Measurements from ENCODE around the gene ZNF3. TPM values are rescaled to one million over a fixed set of nuclear protein-coding genes. Genes with fewer than 3 reads are reported as not detected.
A peak's percentile ranks its signal among the peaks of the same experiment; 100 is the strongest.

The ZNF3 gene
- polyA plus RNA-seq, 5 donors: 38.7 to 54.7 (median 48.2) TPM

DNA sequence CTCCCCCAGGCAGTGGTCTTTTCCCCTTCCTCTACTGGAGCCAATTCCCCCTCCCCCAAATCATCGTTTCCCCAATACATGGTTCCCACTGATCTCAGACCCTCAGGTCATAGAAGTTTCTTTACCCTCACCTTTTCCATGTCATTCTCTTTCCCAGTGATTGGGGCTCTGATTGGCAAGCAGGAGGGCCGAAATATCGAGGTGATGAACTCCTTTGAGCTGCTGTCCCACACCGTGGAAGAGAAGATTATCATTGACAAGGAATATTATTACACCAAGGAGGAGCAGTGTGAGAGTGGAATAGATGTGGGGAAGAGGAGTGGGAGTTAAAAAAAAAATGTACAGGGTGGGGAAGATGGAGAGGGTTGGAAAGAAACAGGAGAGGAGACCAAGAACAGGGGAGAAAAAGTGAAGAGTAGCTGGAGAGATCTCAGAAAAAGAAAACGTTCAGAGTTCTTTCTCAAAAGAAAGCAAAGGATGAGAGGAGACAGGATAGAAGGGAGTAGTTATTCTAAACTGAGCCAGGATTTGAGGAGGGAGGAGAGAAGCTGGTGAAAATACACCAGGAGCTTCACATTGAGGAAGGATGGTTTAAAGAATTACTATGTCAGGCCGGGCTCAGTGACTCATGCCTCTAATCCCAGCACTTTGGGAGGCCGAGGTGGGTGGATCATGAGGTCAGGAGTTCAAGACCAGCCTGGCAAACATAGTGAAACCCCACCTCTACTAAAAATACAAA is 8.1 kb upstream of the ZNF3 start:
- DNase-seq: no peak

DNA sequence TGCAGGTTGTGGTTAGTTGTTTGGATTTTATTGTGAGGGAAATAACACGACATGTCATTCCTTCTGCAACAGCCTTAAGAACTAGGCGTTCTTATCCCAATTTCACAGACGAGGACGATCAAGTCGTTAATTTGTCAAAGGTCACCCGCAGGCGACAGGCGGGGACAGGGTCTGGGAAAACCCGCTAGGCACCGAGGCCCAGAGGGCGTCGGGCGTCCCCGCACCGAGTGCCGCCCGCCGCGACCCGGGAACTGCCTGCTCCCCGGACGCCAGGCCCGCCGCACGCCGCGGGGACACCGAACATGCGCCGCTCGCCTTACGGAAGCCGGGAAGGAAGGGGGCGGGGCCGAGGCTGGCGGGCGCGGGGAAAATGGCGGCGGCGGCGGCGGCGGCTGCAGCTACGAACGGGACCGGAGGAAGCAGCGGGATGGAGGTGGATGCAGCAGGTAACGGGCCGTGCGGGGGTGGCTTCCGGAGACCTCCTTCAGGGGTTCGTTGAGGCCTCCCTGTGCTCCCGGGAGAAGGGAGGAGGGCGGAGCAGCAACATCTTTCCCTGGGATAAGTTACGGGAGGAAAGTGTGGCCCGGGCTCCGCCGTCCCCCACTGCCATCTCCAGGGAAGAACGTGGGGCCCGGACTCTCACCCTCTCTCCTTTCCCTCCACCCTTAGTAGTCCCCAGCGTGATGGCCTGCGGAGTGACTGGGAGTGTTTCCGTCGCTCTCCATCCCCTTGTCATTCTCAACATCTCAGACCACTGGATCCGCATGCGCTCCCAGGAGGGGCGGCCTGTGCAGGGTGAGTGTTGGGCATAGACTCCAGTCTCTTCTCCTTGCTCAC is 7.3 kb upstream of the ZNF3 start, which contains the start of gene COPS6:
Gene COPS6 (plus strand): TSS at position 349 of the 837 bp plus-strand sequence. CDS start 22 bp downstream, at position 371.
- peak; percentile 68 to 77 for DNase-seq

DNA sequence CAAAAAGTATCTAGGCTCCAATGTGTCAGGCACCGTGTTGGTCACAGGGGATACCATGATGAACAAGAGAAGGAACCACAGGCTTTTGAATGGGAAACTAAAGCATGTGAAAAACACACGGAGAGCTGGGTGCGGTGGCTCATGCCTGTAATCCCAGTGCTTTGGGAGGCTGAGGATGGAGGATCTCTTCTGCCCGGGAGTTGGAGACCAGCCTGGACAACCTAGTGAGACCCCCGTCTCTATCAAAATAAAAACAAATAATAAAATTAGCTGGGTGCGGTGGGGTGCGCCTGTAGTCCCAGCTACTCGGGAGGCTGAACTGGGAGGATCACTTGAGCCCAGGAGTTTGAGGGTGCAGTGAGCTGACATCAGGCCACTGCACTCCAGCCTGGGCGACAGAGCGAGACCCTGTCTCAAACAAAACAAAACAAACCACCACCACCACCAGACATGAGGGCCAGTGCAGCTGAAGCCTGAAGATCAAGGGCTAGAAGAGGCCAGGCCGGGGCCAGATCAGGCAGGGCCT is 6.6 kb upstream of the ZNF3 start:
- no peak for DNase-seq

DNA sequence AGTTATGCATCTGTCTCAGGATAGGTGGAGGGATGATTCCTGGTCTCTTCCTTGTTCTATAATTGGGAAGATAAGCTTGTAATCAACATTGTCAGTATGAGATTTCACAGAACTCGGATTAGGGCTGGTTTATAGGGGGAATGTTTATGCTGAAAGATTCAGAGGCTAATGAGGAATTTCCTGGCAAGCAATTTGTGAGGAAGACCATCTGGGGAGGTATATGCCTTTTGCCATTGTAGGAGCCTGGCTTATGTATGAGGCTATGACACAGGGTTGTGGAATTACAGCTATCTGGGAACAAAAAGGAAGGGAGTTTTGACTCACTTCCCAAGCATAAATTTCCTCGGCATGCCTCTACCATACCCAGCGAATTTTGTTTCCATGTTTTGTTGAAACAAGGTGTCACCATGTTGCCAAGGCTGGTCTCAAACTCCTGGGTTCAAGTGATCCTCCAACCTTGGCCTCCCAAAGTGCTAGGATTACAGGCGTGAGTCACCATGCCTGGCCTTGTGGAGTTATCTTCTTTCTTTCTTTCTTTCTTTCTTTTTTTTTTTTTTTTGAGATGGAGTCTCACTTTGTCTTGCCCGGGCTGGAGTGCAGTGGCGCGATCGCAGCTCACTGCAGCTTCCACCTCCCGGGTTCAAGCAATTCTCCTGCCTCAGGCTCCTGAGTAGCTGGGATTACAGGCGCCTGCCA is 5.7 kb upstream of the ZNF3 start:
- DNase-seq: no peak

DNA sequence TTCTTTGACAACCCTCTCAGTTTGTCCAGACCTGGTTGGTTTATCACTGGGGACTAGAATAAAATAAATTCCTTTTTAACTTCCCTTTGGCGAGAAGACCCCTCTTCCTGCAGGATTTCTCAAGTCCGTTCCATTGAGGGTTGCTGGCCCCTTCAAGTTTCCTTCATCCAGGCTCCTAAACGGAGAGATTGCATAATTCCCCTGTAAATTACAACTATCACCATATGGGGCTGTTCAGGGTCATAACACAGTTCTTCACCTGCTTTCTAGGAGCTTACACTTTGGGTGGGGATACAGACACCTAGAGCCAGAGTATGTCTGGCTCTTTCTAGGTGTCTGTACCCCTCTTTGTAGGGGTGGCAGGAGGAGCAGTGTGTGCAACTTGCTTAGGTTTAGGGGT is 4.0 kb upstream of the ZNF3 start:
- DNase-seq: no peak

DNA sequence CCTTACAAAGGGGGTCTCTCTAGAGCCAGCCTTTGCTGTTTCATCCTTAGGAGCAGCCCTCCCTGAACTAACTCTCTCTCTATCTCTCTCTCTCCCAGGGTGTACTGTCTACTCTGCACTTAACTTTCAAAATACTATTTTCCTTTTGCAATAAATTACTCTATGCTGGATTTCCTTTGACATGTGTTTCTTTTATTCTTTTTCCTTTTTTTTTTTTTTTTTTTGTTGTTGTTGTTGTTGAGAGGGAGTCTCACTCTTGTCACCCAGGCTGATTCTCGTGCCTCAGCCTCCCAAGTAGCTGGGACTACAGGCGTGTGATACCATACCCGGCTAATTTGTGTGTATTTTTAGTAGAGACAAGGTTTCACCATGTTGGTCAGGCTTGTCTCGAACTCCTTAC is 1.5 kb upstream of the ZNF3 start:
- DNase-seq: no peak

DNA sequence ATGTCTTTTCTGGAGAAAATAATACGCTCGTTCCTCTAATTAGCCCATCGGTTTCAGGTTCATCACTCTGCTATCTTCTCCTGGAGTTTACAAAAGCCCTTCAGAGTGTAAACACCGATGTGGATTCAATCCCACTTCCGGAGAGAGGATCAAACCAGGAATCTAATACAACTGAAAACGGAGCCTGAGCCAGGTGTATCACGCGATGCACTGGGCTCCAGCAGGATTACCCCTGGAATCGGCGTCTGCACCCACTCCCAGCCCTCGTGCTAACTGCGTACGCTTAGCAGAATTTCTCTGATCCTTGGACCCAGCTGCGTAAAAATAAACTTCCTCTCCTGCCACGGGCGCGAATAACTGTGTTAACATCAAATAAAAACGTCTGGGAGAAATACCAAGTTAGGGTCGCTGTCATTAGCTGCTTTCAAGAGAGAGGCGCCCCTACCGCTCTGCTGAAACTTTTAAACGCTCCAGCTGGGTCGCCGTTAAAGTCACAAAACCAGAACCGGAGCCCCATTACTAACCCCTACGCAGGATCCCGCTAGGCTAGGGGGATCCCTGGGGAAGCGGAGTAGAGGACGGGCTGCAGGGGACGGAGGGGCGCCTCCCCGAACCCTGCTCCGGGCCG is 502 bp downstream of the ZNF3 start:
- DNase-seq: no peak

DNA sequence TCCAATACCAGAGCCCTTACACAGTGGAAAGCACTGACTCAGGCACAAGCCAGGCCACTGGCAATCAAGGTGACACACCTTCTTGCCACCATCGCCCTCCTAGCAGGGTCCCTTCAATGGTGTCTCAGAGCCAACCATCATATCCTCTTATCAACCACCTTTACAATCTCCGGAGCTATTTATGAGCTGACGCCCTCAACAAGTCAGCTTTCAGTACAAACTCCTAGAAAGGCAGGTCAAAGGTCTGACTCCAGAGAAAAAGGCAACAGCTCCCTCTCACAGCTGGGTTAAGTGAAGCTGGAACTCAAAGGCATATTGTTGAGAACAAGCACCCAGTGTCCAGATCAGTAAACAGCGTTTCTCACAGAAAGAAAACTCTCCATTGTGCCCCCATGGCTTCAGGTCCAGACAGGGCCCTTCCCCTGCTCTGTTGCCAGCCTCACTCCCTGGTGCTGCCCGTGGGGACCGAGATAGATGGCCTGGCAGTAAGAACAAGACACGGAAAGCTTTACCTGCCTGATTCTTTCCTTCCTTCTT is 2.4 kb downstream of the ZNF3 start:
- no peak for DNase-seq

DNA sequence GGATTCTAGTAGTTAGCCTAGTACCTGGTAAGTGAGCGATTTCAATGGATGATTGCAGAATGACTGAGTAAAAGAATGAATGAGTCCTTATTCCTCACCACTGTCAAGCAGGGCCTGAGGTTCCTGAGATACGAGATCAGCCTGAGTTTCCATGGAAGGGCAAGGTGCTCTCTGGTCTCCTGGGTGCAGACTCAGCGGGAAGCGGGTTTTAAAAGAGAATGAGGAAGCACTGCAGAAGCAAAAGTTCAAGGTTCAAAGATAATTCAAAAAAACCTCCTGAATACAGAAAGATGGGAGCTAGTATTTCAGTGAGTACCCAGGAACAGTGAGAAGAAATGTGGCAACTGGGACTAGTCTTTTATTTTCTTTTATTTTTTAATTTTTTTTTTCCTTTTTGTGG is 4.3 kb downstream of the ZNF3 start:
- DNase-seq: no peak

DNA sequence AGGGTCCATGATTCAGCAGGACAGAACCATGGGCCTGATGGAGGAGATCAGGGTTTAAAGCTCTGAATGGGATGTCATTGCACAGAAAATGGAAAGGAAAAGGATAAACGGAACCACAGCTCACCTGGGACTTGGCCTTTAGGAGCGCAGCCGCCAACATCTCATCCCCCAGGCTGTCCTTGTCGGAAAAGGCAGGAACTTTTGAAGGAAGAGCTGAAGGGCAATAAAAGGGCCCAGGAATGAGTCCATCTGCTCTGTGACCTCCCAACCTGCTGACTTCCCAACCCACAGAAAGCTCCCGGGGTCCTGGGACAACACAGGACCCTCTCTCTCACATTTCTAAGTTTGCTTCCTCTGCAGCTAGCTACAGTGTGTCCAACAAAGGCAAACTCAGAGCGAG is 6.1 kb downstream of the ZNF3 start:
- no peak for DNase-seq

DNA sequence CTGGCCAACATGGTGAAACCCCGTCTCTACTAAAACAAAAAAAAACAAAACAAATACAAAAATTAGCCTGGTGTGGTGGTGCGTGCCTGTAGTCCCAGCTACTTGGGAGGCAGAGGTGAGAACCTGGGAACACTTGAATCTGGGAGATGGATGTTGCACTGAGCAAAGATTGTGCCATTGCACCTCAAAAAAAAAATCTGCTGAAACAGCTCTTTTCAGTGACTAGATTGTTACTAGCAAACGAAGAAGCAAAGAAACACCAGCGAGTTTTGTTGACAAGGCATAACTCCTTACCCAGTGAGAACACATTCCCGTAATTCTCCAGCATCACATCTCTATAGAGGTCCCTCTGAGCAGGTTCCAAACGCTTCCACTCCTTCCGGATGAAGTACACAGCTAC is 6.7 kb downstream of the ZNF3 start:
- DNase-seq: no peak

DNA sequence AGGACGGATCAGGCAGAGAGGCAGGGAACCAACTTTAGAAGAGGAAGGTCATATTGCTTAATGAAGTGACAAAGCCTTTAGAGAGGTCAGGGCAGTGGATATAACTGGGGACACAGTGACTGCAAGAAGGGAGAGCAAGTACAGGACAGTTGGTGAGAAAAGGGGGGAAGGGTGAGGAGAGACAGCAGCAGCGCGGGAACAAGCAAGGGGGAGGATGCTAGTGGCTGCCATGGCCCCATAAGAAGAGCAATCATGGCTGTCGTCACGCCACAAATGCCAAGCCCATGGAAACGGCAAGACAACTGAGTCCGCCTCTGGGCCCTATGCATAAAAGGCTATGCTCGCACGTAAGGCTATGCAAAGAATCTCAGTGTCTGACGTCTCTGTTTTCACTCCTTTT is 9.1 kb downstream of the ZNF3 start:
- DNase-seq: no peak

DNA sequence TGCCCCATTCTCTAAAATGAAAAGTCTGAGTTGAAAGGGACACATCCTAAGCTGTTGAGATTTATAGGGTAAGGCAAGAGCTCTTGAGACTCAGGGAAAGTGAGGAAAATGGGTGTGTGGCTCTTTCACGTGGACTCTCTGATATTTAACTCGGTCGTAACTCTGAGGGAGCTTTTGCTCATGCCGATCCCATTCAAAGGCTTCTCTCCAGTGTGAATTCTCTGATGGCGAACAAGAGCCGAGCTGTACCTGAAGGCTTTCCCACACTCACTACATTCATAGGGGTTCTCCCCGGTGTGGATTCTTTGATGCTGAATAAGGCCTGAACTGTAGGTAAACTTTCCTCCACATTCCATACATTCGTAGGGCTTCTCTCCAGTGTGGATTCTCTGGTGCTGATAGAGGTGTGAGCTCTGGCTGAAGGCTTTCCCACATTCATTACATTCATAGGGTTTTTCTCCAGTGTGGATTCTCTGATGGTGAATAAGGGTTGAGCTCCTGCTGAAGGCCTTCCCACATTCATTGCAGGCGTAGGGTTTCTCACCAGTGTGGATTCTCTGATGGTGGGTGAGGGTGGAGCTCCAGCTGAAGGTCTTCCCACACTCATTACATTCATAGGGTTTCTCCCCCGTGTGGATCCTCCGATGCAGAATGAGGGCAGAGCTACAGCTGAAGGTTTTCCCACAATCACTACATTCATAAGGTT is 10.4 kb downstream of the ZNF3 start:
- no peak for DNase-seq

DNA sequence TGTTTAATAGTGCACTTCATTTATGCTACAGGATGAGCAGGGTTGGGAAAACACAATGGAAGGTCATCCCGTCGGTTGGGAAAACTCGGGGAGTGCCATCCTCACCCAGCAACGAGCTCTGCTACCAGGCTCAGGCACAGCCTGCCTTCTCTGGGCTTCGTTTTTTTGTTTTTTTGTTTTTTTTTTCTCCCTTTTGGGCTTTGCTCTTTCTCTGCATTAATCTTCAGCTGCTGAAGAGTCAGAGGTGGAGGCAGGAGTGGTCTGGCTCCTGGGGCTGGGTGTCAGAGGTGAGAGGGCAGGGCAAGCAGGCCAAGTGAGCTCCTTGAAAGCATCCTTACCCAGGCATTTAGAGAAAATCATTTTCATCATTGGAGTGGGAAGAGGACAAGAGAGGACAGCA is 11.5 kb downstream of the ZNF3 start:
- no peak for DNase-seq

DNA sequence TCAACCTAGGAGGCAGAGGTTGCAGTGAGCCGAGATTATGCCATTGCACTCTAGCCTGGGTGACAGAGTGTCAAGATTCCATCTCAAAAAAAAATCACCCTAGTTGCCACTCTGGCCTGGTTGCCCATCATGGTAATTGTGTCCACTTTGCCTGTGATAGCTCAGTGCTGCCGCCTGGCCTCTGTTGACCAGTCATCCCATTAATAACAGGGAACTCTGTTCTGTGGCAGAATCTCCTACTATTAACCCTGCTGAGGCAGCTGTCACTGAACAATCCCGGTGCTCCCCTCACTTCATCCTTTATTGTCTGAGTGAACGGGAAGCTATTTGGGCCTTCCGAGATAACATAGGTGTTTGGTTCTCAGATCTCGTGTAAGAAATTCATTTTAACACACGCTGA is 14.6 kb downstream of the ZNF3 start:
- DNase-seq: no peak

DNA sequence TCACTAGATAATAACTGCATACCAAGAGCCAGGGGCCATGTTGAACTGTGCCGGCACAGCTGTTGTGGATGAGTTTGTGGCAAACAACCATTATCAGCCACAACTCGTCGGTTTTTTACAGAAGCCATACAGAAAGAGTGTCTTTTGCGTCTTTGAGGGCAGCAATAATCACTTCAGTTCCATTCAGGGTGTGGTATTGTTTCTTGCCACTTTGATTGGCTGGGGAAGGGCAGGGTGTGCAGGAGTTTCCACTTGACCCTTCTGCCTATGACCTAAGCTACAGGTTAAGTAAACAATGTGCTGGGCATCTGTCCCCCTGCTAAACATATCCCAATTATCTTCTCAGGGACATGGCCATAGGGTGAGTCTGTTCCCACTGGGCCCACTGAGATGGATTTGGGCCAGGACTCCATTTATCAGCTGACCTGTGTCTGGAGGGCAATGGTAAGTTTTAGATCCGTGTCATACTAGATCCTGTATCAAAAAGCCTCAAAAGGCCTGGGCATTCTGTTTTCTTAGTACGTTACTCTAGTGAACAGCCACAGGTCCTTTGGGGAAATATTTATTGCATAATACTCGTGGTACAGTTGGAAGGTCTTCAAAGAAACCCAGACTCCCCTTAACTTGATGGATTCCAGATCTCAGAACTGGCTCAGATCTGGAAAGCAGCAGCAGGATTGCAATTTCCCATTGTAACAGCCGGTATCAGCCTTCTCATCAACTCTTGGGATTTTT is 15.9 kb downstream of the ZNF3 start:
- DNase-seq: peak; percentile 83 to 87

DNA sequence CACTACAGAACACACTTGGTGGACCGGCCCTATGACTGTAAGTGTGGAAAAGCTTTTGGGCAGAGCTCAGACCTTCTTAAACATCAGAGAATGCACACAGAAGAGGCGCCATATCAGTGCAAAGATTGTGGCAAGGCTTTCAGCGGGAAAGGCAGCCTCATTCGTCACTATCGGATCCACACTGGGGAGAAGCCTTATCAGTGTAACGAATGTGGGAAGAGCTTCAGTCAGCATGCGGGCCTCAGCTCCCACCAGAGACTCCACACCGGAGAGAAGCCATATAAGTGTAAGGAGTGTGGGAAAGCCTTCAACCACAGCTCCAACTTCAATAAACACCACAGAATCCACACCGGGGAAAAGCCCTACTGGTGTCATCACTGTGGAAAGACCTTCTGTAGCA is 17.4 kb downstream of the ZNF3 start:
- DNase-seq: no peak

DNA sequence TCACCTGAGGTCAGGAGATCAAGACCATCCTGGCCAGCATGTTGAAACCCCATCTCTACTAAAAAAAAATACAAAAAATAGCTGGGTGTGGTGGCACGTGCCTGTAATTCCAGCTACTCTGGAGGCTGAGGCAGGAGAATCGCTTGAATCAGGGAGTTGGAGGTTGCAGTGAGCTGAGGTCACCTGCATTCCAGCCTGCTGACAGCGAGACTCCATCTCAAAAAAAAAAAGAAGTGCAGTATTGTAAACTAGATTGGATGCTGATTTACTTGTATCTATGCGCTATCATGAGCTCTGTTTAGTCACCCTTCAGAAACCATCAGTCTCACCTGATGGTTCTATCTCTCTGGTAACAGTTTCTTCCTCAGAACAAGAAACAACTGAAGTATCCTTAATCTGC is 18.1 kb downstream of the ZNF3 start:
- no peak for DNase-seq

DNA sequence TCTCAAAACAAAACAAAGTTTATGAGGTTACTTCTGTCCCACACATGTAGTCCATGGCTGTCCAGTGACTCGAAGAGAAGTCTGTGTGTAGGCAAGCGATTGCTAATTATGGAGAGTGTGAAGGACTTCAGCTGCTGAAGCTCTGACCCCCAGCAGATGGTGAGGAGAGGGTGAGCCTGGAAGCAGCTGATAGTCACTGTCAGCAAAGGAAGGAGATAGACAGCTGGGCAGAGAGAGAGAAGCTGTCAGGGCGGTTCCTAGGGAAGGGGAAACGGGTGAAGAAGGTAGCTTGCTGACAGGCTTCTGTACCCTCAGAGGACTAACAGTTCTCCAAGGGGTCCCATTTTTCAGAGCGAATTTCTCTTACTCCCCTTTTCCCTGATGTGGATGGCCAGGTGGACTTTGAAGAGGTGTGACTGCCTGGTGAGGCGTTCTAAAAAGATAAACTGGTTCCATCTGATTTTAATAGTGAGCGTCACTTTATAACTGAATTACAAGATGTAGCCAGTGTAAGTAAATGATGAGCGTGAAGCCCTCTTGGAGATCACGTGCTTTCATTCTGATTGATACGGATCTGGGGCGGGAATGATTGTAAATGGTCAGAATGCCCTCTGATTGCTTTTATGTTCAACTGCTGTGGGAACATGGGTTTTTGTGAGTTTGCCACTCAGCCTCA is 19.9 kb downstream of the ZNF3 start:
- DNase-seq: no peak
